Tibial artery (tissue), 4 donors: Measurements from ENCODE around the gene PTPRN2.
A peak's percentile ranks its signal among the peaks of the same experiment; 100 is the strongest.

Source experiments
- DNase-seq, 2 donors: peaks; one replicate each; pipeline ENCODE4 v3.0.0-alpha.2; 2019
- H3K27ac ChIP-seq, 2 donors: fragments of 200-600 bp; sonication (generic) in 1 of 2; 1 replicate in 1 of 2; 2 replicates in 1 of 2; pipeline ENCODE4 v1.5.1; 2018 to 2019; ENCODE audit warnings: mild to moderate bottlenecking in 1 of 2
- H3K27me3 ChIP-seq, 2 donors: fragments of 200-600 bp; sonication (generic) in 1 of 2; one replicate each; pipeline versions ENCODE4 v1.5.1 to v1.6.0; 2016 to 2019
- H3K36me3 ChIP-seq, 3 donors: fragments of 200-600 bp; sonication (generic) in 2 of 3; one replicate each; pipeline ENCODE4 v1.5.1; 2016 to 2019; ENCODE audit warnings: mild to moderate bottlenecking in 2 of 3
- H3K4me1 ChIP-seq, 4 donors: fragments of 200-600 bp; sonication (generic) in 2 of 4; 1 replicate in 3 of 4; 2 replicates in 1 of 4; pipeline ENCODE4 v1.5.1; 2016 to 2019
- H3K4me3 ChIP-seq, 2 donors: fragments of 200-600 bp; sonication (generic) in 1 of 2; 1 replicate in 1 of 2; 2 replicates in 1 of 2; pipeline ENCODE4 v1.5.1; 2018 to 2019; ENCODE audit warnings: mild to moderate bottlenecking in 2 of 2
- H3K9me3 ChIP-seq, 3 donors: fragments of 200-600 bp; sonication (generic) in 1 of 3; one replicate each; pipeline ENCODE4 v1.5.1; 2016 to 2019
- intact Hi-C: fragments of 100-400 bp; cut with DNase I; formaldehyde crosslinking; loops from one replicate; pipeline ENCODE4 v1.15.0; 2023; ENCODE audit warnings: low total_unique reads
- TF ChIP-seq, protein P1 (sequence below), 2 experiments: fragments of 200-600 bp in 1 of 2; fragments of 450-650 bp in 1 of 2; IDR thresholded peaks; one replicate each; pipeline ENCODE4 v1.5.1; 2017 to 2019; ENCODE audit warnings: antibody characterized with exemption in 2 of 2, mild to moderate bottlenecking in 1 of 2, moderate library complexity in 1 of 2

Gene PTPRN2

GRCh38 chr7:158083526-158084310, 503.9 kb downstream of the PTPRN2 start:
- intact Hi-C loops = no loop called here
- TF ChIP-seq, protein P1, sequence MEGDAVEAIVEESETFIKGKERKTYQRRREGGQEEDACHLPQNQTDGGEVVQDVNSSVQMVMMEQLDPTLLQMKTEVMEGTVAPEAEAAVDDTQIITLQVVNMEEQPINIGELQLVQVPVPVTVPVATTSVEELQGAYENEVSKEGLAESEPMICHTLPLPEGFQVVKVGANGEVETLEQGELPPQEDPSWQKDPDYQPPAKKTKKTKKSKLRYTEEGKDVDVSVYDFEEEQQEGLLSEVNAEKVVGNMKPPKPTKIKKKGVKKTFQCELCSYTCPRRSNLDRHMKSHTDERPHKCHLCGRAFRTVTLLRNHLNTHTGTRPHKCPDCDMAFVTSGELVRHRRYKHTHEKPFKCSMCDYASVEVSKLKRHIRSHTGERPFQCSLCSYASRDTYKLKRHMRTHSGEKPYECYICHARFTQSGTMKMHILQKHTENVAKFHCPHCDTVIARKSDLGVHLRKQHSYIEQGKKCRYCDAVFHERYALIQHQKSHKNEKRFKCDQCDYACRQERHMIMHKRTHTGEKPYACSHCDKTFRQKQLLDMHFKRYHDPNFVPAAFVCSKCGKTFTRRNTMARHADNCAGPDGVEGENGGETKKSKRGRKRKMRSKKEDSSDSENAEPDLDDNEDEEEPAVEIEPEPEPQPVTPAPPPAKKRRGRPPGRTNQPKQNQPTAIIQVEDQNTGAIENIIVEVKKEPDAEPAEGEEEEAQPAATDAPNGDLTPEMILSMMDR (IDR thresholded peaks at IDR 0.05) = no peak
- Histone ChIP-seq H3K4me3 (no peak overlapping the region), H3K27ac (no peak overlapping the region), H3K9me3 (peaks cover 0 to 3% (median 0%) of the 10 kb centered on the region in 3 donors), H3K27me3 (no peaks in the 10 kb centered on the region), H3K36me3 (no peaks in the 10 kb centered on the region), H3K4me1 (no peaks in the 10 kb centered on the region)
- DNase-seq = peak in 1 of 2 donors; percentile 41

GRCh38 chr7:158082761-158083160, 504.9 kb downstream of the PTPRN2 start:
- TF ChIP-seq, protein P1 (IDR thresholded peaks at IDR 0.05) = no peak
- H3K9me3 ChIP-seq = peaks cover 0 to 3% (median 0%) of the 10 kb centered on the region in 3 donors
- no peaks in the 10 kb centered on the region for H3K36me3 ChIP-seq
- peak in 1 of 2 donors; percentile 50 for DNase-seq
- H3K4me3 ChIP-seq = no peak overlapping the region
- intact Hi-C loops = no loop called here
- no peaks in the 10 kb centered on the region for H3K4me1 ChIP-seq
- no peak overlapping the region for H3K27ac ChIP-seq
- no peaks in the 10 kb centered on the region for H3K27me3 ChIP-seq

GRCh38 chr7:158080899-158081445, 506.7 kb downstream of the PTPRN2 start:
- intact Hi-C loops = no loop called here
- TF ChIP-seq, protein P1 (IDR thresholded peaks at IDR 0.05) = no peak
- Histone ChIP-seq H3K9me3 (peaks cover 0 to 3% (median 0%) of the 10 kb centered on the region in 3 donors), H3K36me3 (no peaks in the 10 kb centered on the region), H3K4me1 (no peaks in the 10 kb centered on the region), H3K27me3 (peaks cover 0 to 2% of the 10 kb centered on the region in 2 donors), H3K27ac (no peak overlapping the region), H3K4me3 (no peak overlapping the region)
- peak in 1 of 2 donors; percentile 38 for DNase-seq

GRCh38 chr7:158077934-158078910, 509.4 kb downstream of the PTPRN2 start:
- H3K27ac ChIP-seq = no peak overlapping the region
- no peaks in the 10 kb centered on the region for H3K4me1 ChIP-seq
- intact Hi-C loops = no loop called here
- DNase-seq = peak in 1 of 2 donors; percentile 46
- H3K4me3 ChIP-seq = no peak overlapping the region
- peaks cover 0 to 9% of the 10 kb centered on the region in 2 donors for H3K27me3 ChIP-seq
- no peaks in the 10 kb centered on the region for H3K36me3 ChIP-seq
- TF ChIP-seq, protein P1 (IDR thresholded peaks at IDR 0.05) = no peak
- no peaks in the 10 kb centered on the region for H3K9me3 ChIP-seq

- intact Hi-C loops = no loop called here
- peak in 1 of 2 donors; percentile 55 for DNase-seq
- no peak overlapping the region for H3K27ac ChIP-seq
- peaks cover 0 to 9% of the 10 kb centered on the region in 2 donors for H3K27me3 ChIP-seq
- H3K4me3 ChIP-seq = no peak overlapping the region
- H3K36me3 ChIP-seq = no peaks in the 10 kb centered on the region
- no peaks in the 10 kb centered on the region for H3K4me1 ChIP-seq
- H3K9me3 ChIP-seq = no peaks in the 10 kb centered on the region
- TF ChIP-seq, protein P1 (IDR thresholded peaks at IDR 0.05) = no peak
These were observed 510.3 kb downstream of the PTPRN2 start for GRCh38 chr7:158077151-158077840.
